HepG2 (cell line): ENCODE measurements around the gene CPSF4. TPM values are rescaled to one million over a fixed set of nuclear protein-coding genes. Genes with fewer than 3 reads are reported as not detected.
A peak's percentile ranks its signal among the peaks of the same experiment; 100 is the strongest.

Experiments used
- ETV6 ChIP-seq: sonication (generic); formaldehyde crosslinking; conservative IDR thresholded peaks from 2 replicates; pipeline ENCODE4 v1.4.0; 2020; ENCODE audit warnings: missing genetic modification reagents
- MXD4 ChIP-seq: IDR thresholded peaks from 2 replicates; pipeline ENCODE4 v1.6.1; 2016; ENCODE audit warnings: mild to moderate bottlenecking, missing biosample characterization, missing genetic modification reagents
- NR2F6 ChIP-seq, 2 experiments: IDR thresholded peaks; 2 replicates each; pipeline ENCODE4 v1.6.1; 2016; ENCODE audit warnings: antibody characterized with exemption in 1 of 2, mild to moderate bottlenecking in 1 of 2
- POLR2G ChIP-seq: fragments of 200-400 bp; formaldehyde crosslinking; IDR thresholded peaks from 2 replicates; pipeline ENCODE4 v1.6.1; 2018; ENCODE audit warnings: mild to moderate bottlenecking, low read depth, low read length, moderate library complexity
- RERE ChIP-seq: IDR thresholded peaks from 2 replicates; pipeline ENCODE4 v1.6.1; 2016; ENCODE audit warnings: low read depth, missing genetic modification reagents, missing compliant biosample characterization
- SKI ChIP-seq: fragments of 450-650 bp; IDR thresholded peaks from one replicate; pipeline ENCODE4 v1.6.1; 2018; ENCODE audit warnings: mild to moderate bottlenecking; ENCODE audit not compliant: partially characterized antibody
- SMARCC2 ChIP-seq: fragments of 450-650 bp; IDR thresholded peaks from 2 replicates; pipeline ENCODE4 v1.6.1; 2017; ENCODE audit warnings: antibody characterized with exemption, mild to moderate bottlenecking
- TEF ChIP-seq: sonication (generic); formaldehyde crosslinking; IDR thresholded peaks from 2 replicates; pipeline ENCODE4 v1.5.0; 2020; ENCODE audit warnings: missing genetic modification reagents
- ZBED4 ChIP-seq: sonication (generic); formaldehyde crosslinking; IDR thresholded peaks from 2 replicates; pipeline ENCODE4 v1.4.0; 2020; ENCODE audit warnings: missing genetic modification reagents, borderline replicate concordance
- ZNF30 ChIP-seq: sonication (generic); formaldehyde crosslinking; IDR thresholded peaks from 2 replicates; pipeline ENCODE4 v1.5.0; 2020; ENCODE audit warnings: mild to moderate bottlenecking, missing genetic modification reagents
- ZNF543 ChIP-seq: sonication (generic); formaldehyde crosslinking; IDR thresholded peaks from 2 replicates; pipeline ENCODE4 v1.4.0; 2020; ENCODE audit warnings: mild to moderate bottlenecking, missing genetic modification reagents
- ZSCAN31 ChIP-seq: sonication (generic); formaldehyde crosslinking; IDR thresholded peaks from 2 replicates; pipeline ENCODE4 v1.5.0; 2020; ENCODE audit warnings: low read depth, mild to moderate bottlenecking, missing genetic modification reagents
- ZSCAN5A ChIP-seq: sonication (generic); formaldehyde crosslinking; IDR thresholded peaks from 2 replicates; pipeline ENCODE4 v1.8.0; 2022; ENCODE audit warnings: mild to moderate bottlenecking, missing genetic modification reagents, borderline replicate concordance
- polyA plus RNA-seq, 8 experiments: library from polyadenylated mRNA; depleted of rRNA in 3 of 8; stranded (reverse) in 7 of 8; unstranded in 1 of 8; fragments of >200 nt; fragmentation: Illumina TruSeq in 4 of 8; extraction: Trizol in 4 of 8; gene quantifications; 2 replicates each; pipeline versions ENCODE4 v1.2.1 to v1.2.3, GENCODE V29; 2011 to 2016; ENCODE audit warnings: low read depth in 4 of 8, missing spikeins in 1 of 8, mixed read lengths in 1 of 8; ENCODE audit not compliant: insufficient read depth in 1 of 8
- total RNA-seq, 5 experiments: library from RNA; depleted of rRNA; stranded (reverse); fragments of >200 nt; fragmentation: Illumina TruSeq; extraction: Trizol; gene quantifications; 2 replicates each; pipeline ENCODE4 v1.2.3, GENCODE V29; 2016; ENCODE audit warnings: low read depth in 1 of 5

Gene CPSF4
- total and polyA plus RNA-seq, 2 of the 13 experiments (the other 11 are each of a cell fraction or from before 2014, with no cell fraction given): 34.1 to 49.6 TPM

- TF ChIP-seq RERE (CRISPR knock-in tag) (no peak), ZBED4 (no peak), POLR2G (peak; percentile 91), TEF (CRISPR knock-in tag) (no peak), ETV6 (CRISPR knock-in tag) (no peak), ZSCAN5A (CRISPR knock-in tag) (no peak; the same call in 1 of the 2 replicates), MXD4 (CRISPR knock-in tag) (peak; percentile 80; the same call in 1 of the 2 replicates), ZSCAN31 (CRISPR knock-in tag) (0 out of 2 replicates have a peak, but pooled peaks have one; percentile 59), SKI (peak; percentile 1), NR2F6 (IDR thresholded peaks at IDR 0.05) (no peak), NR2F6 (CRISPR knock-in tag; IDR thresholded peaks at IDR 0.05) (peak; percentile 46; the same call in 1 of the 2 replicates), SMARCC2 (no peak), ZNF543 (no peak), ZNF30 (CRISPR knock-in tag) (no peak)
Measured at GRCh38 chr7:99499721-99500636, 61.2 kb downstream of the CPSF4 start, which contains the start of gene ZNF394 (continued).
